Spleen (tissue), 13 donors: ENCODE data around the gene ZNF135. TPM values are rescaled to one million over a fixed set of nuclear protein-coding genes. Genes with fewer than 3 reads are reported as not detected.

Experiments
- DNase-seq: peaks from one replicate; pipeline ENCODE4 v3.0.0-alpha.2; 2020
- H3K27ac ChIP-seq, 8 donors: fragments of 200-600 bp; sonication (generic) in 7 of 8; 1 replicate in 4 of 8; 2 replicates in 4 of 8; pipeline versions ENCODE4 v1.5.0 to v1.8.0; 2016 to 2021; ENCODE audit warnings: inconsistent platforms in 4 of 8, mild to moderate bottlenecking in 4 of 8, moderate library complexity in 1 of 8
- H3K27me3 ChIP-seq, 7 donors: fragments of 200-600 bp; sonication (generic) in 6 of 7; replicated peaks in 1 of 7; 1 replicate in 4 of 7; 2 replicates in 3 of 7; pipeline versions ENCODE4 v1.5.0 to v1.8.0; 2016 to 2021; ENCODE audit warnings: inconsistent platforms in 3 of 7, mild to moderate bottlenecking in 1 of 7
- H3K36me3 ChIP-seq, 6 donors: fragments of 200-600 bp; sonication (generic) in 5 of 6; 1 replicate in 4 of 6; 2 replicates in 2 of 6; pipeline versions ENCODE4 v1.5.0 to v1.8.0; 2016 to 2021; ENCODE audit warnings: inconsistent platforms in 2 of 6
- H3K4me1 ChIP-seq, 6 donors: fragments of 200-600 bp; sonication (generic) in 5 of 6; 1 replicate in 3 of 6; 2 replicates in 3 of 6; pipeline versions ENCODE4 v1.5.0 to v1.8.0; 2016 to 2021; ENCODE audit warnings: inconsistent platforms in 3 of 6
- H3K4me3 ChIP-seq, 8 donors: fragments of 200-600 bp; sonication (generic) in 7 of 8; 1 replicate in 4 of 8; 2 replicates in 4 of 8; pipeline versions ENCODE4 v1.5.0 to v1.8.0; 2016 to 2021; ENCODE audit warnings: inconsistent platforms in 4 of 8, mild to moderate bottlenecking in 4 of 8, moderate library complexity in 2 of 8
- H3K9me3 ChIP-seq, 8 donors: fragments of 200-600 bp; sonication (generic) in 7 of 8; 1 replicate in 4 of 8; 2 replicates in 4 of 8; pipeline versions ENCODE4 v1.5.0 to v1.8.0; 2016 to 2021; ENCODE audit warnings: inconsistent platforms in 4 of 8
- POLR2A ChIP-seq, 3 donors: fragments of 450-650 bp; IDR thresholded peaks; one replicate each; pipeline ENCODE4 v1.5.1; 2017; ENCODE audit warnings: antibody characterized with exemption in 3 of 3, mild to moderate bottlenecking in 1 of 3
- POLR2AphosphoS5 ChIP-seq, 3 donors: sonication (generic); formaldehyde crosslinking; IDR thresholded peaks; one replicate each; pipeline ENCODE4 v1.5.1; 2017; ENCODE audit warnings: antibody characterized with exemption in 3 of 3
- WGBS, 5 donors: extraction: QIAGEN DNeasy Blood & Tissue Kit in 3 of 5; methylation state at CpG; one replicate each; pipeline versions ENCODE4 v1.1.5 to v1.1.7; 2013 to 2018; 5-methylcytosine and 5-hydroxymethylcytosine counted together
- intact Hi-C: fragments of 100-400 bp; cut with DNase I; formaldehyde crosslinking; loops from one replicate; pipeline ENCODE4 v1.15.0; 2023; ENCODE audit warnings: low total_unique reads
- long read RNA-seq, 2 donors: transcript quantifications; one replicate each; lab custom pipeline, GENCODE V29; 2026
- polyA plus RNA-seq, 3 donors: library from polyadenylated mRNA; stranded (reverse); fragments of 200-250 nt; gene quantifications; one replicate each; pipeline ENCODE4 v1.2.1, GENCODE V29; 2013
- total RNA-seq, 7 donors: library from RNA; depleted of rRNA in 3 of 7; stranded (reverse); fragments of >200 nt in 3 of 7; fragmentation: NEBNext Ultra II Directional in 4 of 7; extraction: Animal tissue kit (Norgen Biotek cat#: 25700) in 4 of 7; gene quantifications; one replicate each; pipeline versions ENCODE4 v1.1.0 to v1.2.1, GENCODE V29; 2016 to 2021
- TF ChIP-seq, protein P1 (sequence below), 11 experiments: fragments of 200-600 bp in 7 of 11; fragments of 450-650 bp in 4 of 11; sonication (generic) in 4 of 11; IDR thresholded peaks in 8 of 11; conservative IDR thresholded peaks in 3 of 11; 1 replicate in 7 of 11; 2 replicates in 4 of 11; pipeline versions ENCODE4 v1.4.0 to v1.8.0; 2016 to 2021; ENCODE audit warnings: antibody characterized with exemption in 11 of 11, inconsistent platforms in 4 of 11, mild to moderate bottlenecking in 1 of 11
- donor health status: healthy with polysubstance abuse.
- donor health status: DM: no; HTN: no; CAD: no; lungs with moderate emphysema.
- donor health status: DM: no; HTN: no; CAD: no.
- donor health status: Bipolar disorder and iron deficiency.
- donor health status: healthy.
- donor health status: DM: no; HTN: no; CAD: no.
- donor health status: DM: yes; HTN: yes; CAD: no.

The ZNF135 gene
- total RNA-seq (1 to 10 TPM; 3.6 to 9.4 (median 8.1) TPM), polyA plus RNA-seq (1 to 10 TPM; 4.8 to 6.5 (median 5.1) TPM)
- long read RNA-seq, donor 1, partial matches to known transcripts, result 0 of 2 reads
- long read RNA-seq, donor 1, other reads (novel, unspliced or antisense), result 0 of 2 reads
- long read RNA-seq, donor 2, partial matches to known transcripts, result 0 of 2 reads
- long read RNA-seq, donor 2, other reads (novel, unspliced or antisense), result 0 of 2 reads

- H3K4me3 ChIP-seq, result peak within 1 kb of the TSS; percentile 45 to 77 (median 53)
- intact Hi-C loops, result no loop called here
- 2 to 5% (median 4%) methylated on average over 40 to 62 of the region's 62 CpGs for WGBS, 5 donors
- peaks cover 0 to 13% (median 5%) of the 10 kb centered on the region in 6 donors for H3K4me1 ChIP-seq
- peaks cover 0 to 19% (median 4%) of the 10 kb centered on the region in 6 donors for H3K36me3 ChIP-seq
- DNase-seq, result peak; percentile 89
- H3K9me3 ChIP-seq, result peaks cover 0 to 100% (median 77%) of the 10 kb centered on the region in 8 donors
- TF ChIP-seq, protein P1, sequence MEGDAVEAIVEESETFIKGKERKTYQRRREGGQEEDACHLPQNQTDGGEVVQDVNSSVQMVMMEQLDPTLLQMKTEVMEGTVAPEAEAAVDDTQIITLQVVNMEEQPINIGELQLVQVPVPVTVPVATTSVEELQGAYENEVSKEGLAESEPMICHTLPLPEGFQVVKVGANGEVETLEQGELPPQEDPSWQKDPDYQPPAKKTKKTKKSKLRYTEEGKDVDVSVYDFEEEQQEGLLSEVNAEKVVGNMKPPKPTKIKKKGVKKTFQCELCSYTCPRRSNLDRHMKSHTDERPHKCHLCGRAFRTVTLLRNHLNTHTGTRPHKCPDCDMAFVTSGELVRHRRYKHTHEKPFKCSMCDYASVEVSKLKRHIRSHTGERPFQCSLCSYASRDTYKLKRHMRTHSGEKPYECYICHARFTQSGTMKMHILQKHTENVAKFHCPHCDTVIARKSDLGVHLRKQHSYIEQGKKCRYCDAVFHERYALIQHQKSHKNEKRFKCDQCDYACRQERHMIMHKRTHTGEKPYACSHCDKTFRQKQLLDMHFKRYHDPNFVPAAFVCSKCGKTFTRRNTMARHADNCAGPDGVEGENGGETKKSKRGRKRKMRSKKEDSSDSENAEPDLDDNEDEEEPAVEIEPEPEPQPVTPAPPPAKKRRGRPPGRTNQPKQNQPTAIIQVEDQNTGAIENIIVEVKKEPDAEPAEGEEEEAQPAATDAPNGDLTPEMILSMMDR (IDR thresholded peaks at IDR 0.05 in 8 of 11, conservative IDR thresholded peaks at IDR 0.05 in 3 of 11), result no peak
- TF ChIP-seq POLR2AphosphoS5 (IDR thresholded peaks at IDR 0.05), result peak; percentile 85 to 90 (median 88)
- H3K27ac ChIP-seq, result peak within 1 kb of the TSS; percentile 84 to 94 (median 90)
- H3K27me3 ChIP-seq, result peaks cover 0 to 30% (median 0%) of the 10 kb centered on the region in 7 donors
Measured at GRCh38 chr19:58059003-58059670, at the start of gene ZNF135. Gene ZNF135, plus strand, starts transcription at chr19:58059282. Its CDS starts 721 bp downstream, at chr19:58060003.

DNA sequence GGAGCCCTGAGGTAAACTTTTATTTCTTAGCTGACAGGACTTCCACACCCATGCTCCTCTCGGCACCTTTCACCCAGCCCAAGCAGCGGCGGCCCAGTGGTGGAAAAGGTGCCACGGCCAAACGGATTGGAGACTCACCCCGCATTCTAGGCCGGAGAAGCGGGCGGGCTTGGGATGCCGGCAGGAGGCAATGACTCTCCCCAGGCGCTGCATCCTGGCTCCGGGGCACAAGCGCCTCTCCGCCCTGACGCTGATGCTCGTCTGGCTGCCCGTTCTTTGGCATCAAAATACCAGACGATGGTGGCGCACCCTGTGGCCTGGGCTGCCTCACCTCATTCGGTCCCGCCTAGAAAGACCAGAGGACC is 49.8 kb upstream of the ZNF135 start:
- TF ChIP-seq POLR2A (IDR thresholded peaks at IDR 0.05), result no peak
- TF ChIP-seq, protein P1 (IDR thresholded peaks at IDR 0.05 in 8 of 11, conservative IDR thresholded peaks at IDR 0.05 in 3 of 11), result no peak
- H3K4me1 ChIP-seq, result peaks cover 0 to 37% (median 11%) of the 10 kb centered on the region in 6 donors
- DNase-seq, result no peak
- intact Hi-C loops, result no loop called here
- H3K36me3 ChIP-seq, result peaks cover 3 to 40% (median 27%) of the 10 kb centered on the region in 6 donors
- no peaks in the 10 kb centered on the region for H3K27me3 ChIP-seq
- H3K9me3 ChIP-seq, result peaks cover 4 to 100% (median 90%) of the 10 kb centered on the region in 8 donors
- H3K4me3 ChIP-seq, result peak overlapping the region in 7 of 8 donors; percentile 3 to 71 (median 36)
- WGBS, 5 donors, result 2 to 11% (median 6%) methylated on average over 10 to 21 of the region's 21 CpGs
- peak overlapping the region in 3 of 8 donors; percentile 54 to 87 (median 81) for H3K27ac ChIP-seq

GRCh38 chr19:58009666-58010301 is 49.3 kb upstream of the ZNF135 start:
- Histone ChIP-seq H3K27me3 (no peaks in the 10 kb centered on the region), H3K27ac (peak overlapping the region in 6 of 8 donors; percentile 32 to 87 (median 70)), H3K4me3 (peak overlapping the region; percentile 3 to 71 (median 32)), H3K9me3 (peaks cover 4 to 100% (median 85%) of the 10 kb centered on the region in 8 donors), H3K4me1 (peaks cover 0 to 32% (median 10%) of the 10 kb centered on the region in 6 donors), H3K36me3 (peaks cover 3 to 35% (median 22%) of the 10 kb centered on the region in 6 donors)
- peak; percentile 84 to 93 (median 90) for TF ChIP-seq POLR2AphosphoS5 (IDR thresholded peaks at IDR 0.05)
- TF ChIP-seq, protein P1 (IDR thresholded peaks at IDR 0.05 in 8 of 11, conservative IDR thresholded peaks at IDR 0.05 in 3 of 11), result no peak
- 4 to 46% (median 13%) methylated on average over 11 to 41 of the region's 41 CpGs for WGBS, 5 donors
- intact Hi-C loops, result no loop called here
- peak; percentile 92 for DNase-seq
